Activated naive CD4-positive, alpha-beta T cell treated with anti-CD3 and anti-CD28 coated beads for 36 hours (primary cell): ENCODE data around the gene CARD19. TPM values are rescaled to one million over a fixed set of nuclear protein-coding genes. Genes with fewer than 3 reads are reported as not detected.

Source experiments
- total RNA-seq, 2 experiments: library from RNA; stranded (reverse); gene quantifications; one replicate each; pipeline ENCODE4 v1.2.3, GENCODE V29; 2021

The CARD19 gene
- total RNA-seq, 2 experiments from 2014 or later: 51.4 to 52.0 TPM

Other genes starting within 250 kb of the CARD19 start
- 1 to 10 TPM; 5.8 to 6.5 TPM for gene ZNF484, start 218.2 kb upstream of the CARD19 start, total RNA-seq
- gene FGD3, start 148.7 kb upstream of the CARD19 start, total RNA-seq: 10 to 100 TPM; 57.7 to 58.8 TPM
- 10 to 100 TPM; 62.7 to 68.3 TPM for gene SUSD3, start 37.5 kb upstream of the CARD19 start, total RNA-seq
- gene NINJ1, start 38.0 kb downstream of the CARD19 start, total RNA-seq: 10 to 100 TPM; 93.9 to 96.9 TPM
- gene WNK2, start 87.9 kb downstream of the CARD19 start, total RNA-seq: 1 to 10 TPM; 5.2 to 5.8 TPM